HEK293 (cell line): ENCODE measurements around the gene WDR55.

Source experiments
- EGR2 ChIP-seq: fragments of 450-650 bp; formaldehyde crosslinking; IDR thresholded peaks from 2 replicates; pipeline ENCODE4 v1.5.1; 2016; ENCODE audit warnings: low read depth, missing biosample characterization, missing genetic modification characterization
- GLIS1 ChIP-seq: fragments of 450-650 bp; formaldehyde crosslinking; IDR thresholded peaks from 2 replicates; pipeline ENCODE4 v1.5.1; 2016; ENCODE audit warnings: missing biosample characterization, missing genetic modification characterization
- KLF16 ChIP-seq: fragments of 450-650 bp; formaldehyde crosslinking; IDR thresholded peaks from 2 replicates; pipeline ENCODE4 v1.5.1; 2017; ENCODE audit warnings: missing biosample characterization, missing genetic modification characterization
- KLF17 ChIP-seq: fragments of 450-650 bp; formaldehyde crosslinking; IDR thresholded peaks from 2 replicates; pipeline ENCODE4 v1.5.1; 2016; ENCODE audit warnings: missing biosample characterization, missing genetic modification characterization
- RBAK ChIP-seq: fragments of 450-650 bp; formaldehyde crosslinking; IDR thresholded peaks from 2 replicates; pipeline ENCODE4 v1.5.1; 2016; ENCODE audit warnings: missing biosample characterization, missing genetic modification characterization
- REPIN1 ChIP-seq: fragments of 450-650 bp; formaldehyde crosslinking; IDR thresholded peaks from 2 replicates; pipeline ENCODE4 v1.5.1; 2017; ENCODE audit warnings: missing biosample characterization, missing genetic modification characterization, low read depth
- SP3 ChIP-seq: fragments of 450-650 bp; formaldehyde crosslinking; IDR thresholded peaks from 2 replicates; pipeline ENCODE4 v1.5.1; 2016; ENCODE audit warnings: missing biosample characterization, missing genetic modification characterization
- ZBTB26 ChIP-seq: fragments of 450-650 bp; formaldehyde crosslinking; optimal IDR thresholded peaks from 2 replicates; pipeline ENCODE3; 2016; ENCODE audit warnings: missing biosample characterization, mild to moderate bottlenecking, missing genetic modification characterization
- ZEB2 ChIP-seq: fragments of 450-650 bp; formaldehyde crosslinking; IDR thresholded peaks from 2 replicates; pipeline ENCODE4 v1.5.1; 2016; ENCODE audit warnings: missing biosample characterization, missing genetic modification characterization
- ZNF184 ChIP-seq: fragments of 450-650 bp; IDR thresholded peaks from 2 replicates; pipeline ENCODE4 v1.5.1; 2018; ENCODE audit warnings: missing biosample characterization, mild to moderate bottlenecking, missing genetic modification characterization
- ZNF248 ChIP-seq: fragments of 450-650 bp; formaldehyde crosslinking; IDR thresholded peaks from 2 replicates; pipeline ENCODE4 v1.5.1; 2017; ENCODE audit warnings: missing biosample characterization, missing genetic modification characterization
- ZNF354C ChIP-seq: fragments of 450-650 bp; formaldehyde crosslinking; IDR thresholded peaks from 2 replicates; pipeline ENCODE4 v1.5.1; 2016; ENCODE audit warnings: missing biosample characterization, missing genetic modification characterization, low read depth, borderline replicate concordance
- ZNF398 ChIP-seq: fragments of 450-650 bp; formaldehyde crosslinking; IDR thresholded peaks from 2 replicates; pipeline ENCODE4 v1.5.1; 2017; ENCODE audit warnings: missing biosample characterization, missing genetic modification characterization
- ZNF449 ChIP-seq: fragments of 450-650 bp; formaldehyde crosslinking; IDR thresholded peaks from 2 replicates; pipeline ENCODE4 v1.5.1; 2017; ENCODE audit warnings: missing biosample characterization, mild to moderate bottlenecking, missing genetic modification characterization, moderate library complexity
- ZNF501 ChIP-seq: fragments of 450-650 bp; formaldehyde crosslinking; IDR thresholded peaks from 2 replicates; pipeline ENCODE4 v1.5.1; 2016; ENCODE audit warnings: missing biosample characterization, missing genetic modification characterization
- ZNF529 ChIP-seq: fragments of 450-650 bp; formaldehyde crosslinking; IDR thresholded peaks from 2 replicates; pipeline ENCODE4 v1.5.1; 2017; ENCODE audit warnings: missing genetic modification characterization, missing biosample characterization; ENCODE audit not compliant: insufficient replicate concordance
- ZNF549 ChIP-seq: fragments of 450-650 bp; IDR thresholded peaks from 2 replicates; pipeline ENCODE4 v1.5.1; 2018; ENCODE audit warnings: missing biosample characterization, missing genetic modification characterization, mild to moderate bottlenecking, inconsistent platforms, moderate library complexity
- ZNF558 ChIP-seq: fragments of 450-650 bp; formaldehyde crosslinking; IDR thresholded peaks from 2 replicates; pipeline ENCODE4 v1.5.1; 2016; ENCODE audit warnings: missing biosample characterization, missing genetic modification characterization
- ZSCAN4 ChIP-seq: fragments of 450-650 bp; formaldehyde crosslinking; IDR thresholded peaks from 2 replicates; pipeline ENCODE4 v1.5.1; 2017; ENCODE audit warnings: missing biosample characterization, missing genetic modification characterization
- TF ChIP-seq, protein P1 (sequence below): fragments of 450-650 bp; formaldehyde crosslinking; IDR thresholded peaks from 2 replicates; pipeline ENCODE4 v1.5.1; 2016; ENCODE audit warnings: missing biosample characterization, missing genetic modification characterization
- TF ChIP-seq, protein P2 (sequence below): fragments of 450-650 bp; formaldehyde crosslinking; IDR thresholded peaks from 2 replicates; pipeline ENCODE4 v1.5.1; 2016; ENCODE audit warnings: missing biosample characterization, missing genetic modification characterization
- TF ChIP-seq, protein P3 (sequence below): fragments of 450-650 bp; formaldehyde crosslinking; IDR thresholded peaks from 2 replicates; pipeline ENCODE4 v1.5.1; 2016; ENCODE audit warnings: missing biosample characterization, missing genetic modification characterization

Gene WDR55

DNA sequence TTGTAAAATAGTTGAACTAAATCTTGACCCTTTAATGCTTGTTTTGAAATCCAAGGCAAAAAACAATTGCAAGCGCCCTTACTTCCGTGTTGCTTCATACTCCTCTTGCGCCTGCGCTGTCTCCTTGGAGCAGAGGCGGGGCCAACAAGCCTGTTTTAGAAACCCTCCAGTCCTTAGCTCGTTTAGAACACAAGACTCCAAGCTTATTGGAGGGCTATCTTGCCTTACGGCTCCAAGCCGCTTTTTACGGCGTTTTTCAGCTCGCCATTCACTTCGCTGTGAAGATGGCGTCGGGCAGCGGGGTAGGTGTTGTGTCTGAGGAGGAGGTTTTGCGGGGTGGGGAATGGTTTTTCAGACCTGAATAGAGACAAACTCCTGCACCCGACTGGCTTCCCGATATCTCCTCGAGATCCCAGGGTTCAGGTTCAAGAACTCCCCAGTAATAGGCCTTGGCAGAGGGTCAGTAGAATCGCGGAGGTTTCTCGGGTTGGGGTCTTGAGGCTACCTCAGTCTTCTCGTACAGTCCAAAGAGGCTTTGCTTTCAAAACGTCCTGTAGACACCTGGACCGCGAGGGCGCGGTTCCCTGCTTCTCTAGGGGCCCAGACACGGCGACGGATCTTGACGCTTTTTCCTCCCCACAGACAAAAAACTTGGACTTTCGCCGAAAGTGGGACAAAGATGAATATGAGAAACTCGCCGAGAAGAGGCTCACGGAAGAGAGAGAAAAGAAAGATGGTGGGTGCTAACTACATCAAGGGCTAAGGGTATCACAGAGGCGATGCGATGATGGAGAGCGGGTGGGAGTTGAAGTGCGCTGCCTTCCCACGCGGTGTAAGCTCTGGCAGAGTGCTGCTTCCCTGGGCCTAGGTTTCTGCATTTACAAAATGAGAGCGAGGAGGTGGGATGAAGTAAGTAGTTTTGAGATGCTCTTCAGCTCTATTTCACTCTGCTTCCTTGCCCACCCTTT is 35.8 kb downstream of the WDR55 start, which contains the start of gene ZMAT2 (continued):
- TF ChIP-seq KLF17 = no peak
- no peak for TF ChIP-seq ZNF558 (tag by site-specific recombination)
- no peak for TF ChIP-seq ZSCAN4 (tag by site-specific recombination)
- TF ChIP-seq KLF16 = no peak
- TF ChIP-seq ZNF549 = no peak
- TF ChIP-seq RBAK = no peak
- TF ChIP-seq ZNF398 (tag by site-specific recombination) = no peak
- TF ChIP-seq ZNF501 (tag by site-specific recombination) = peak; percentile 81; the same call in 1 of the 2 replicates
- no peak for TF ChIP-seq ZNF354C (tag by site-specific recombination)
- TF ChIP-seq ZNF248 (tag by site-specific recombination) = no peak
- TF ChIP-seq ZNF184 (tag by site-specific recombination) = no peak
- no peak for TF ChIP-seq ZNF529 (tag by site-specific recombination)
- TF ChIP-seq, protein P1, sequence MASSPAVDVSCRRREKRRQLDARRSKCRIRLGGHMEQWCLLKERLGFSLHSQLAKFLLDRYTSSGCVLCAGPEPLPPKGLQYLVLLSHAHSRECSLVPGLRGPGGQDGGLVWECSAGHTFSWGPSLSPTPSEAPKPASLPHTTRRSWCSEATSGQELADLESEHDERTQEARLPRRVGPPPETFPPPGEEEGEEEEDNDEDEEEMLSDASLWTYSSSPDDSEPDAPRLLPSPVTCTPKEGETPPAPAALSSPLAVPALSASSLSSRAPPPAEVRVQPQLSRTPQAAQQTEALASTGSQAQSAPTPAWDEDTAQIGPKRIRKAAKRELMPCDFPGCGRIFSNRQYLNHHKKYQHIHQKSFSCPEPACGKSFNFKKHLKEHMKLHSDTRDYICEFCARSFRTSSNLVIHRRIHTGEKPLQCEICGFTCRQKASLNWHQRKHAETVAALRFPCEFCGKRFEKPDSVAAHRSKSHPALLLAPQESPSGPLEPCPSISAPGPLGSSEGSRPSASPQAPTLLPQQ (tag by site-specific recombination) = 0 out of 2 replicates have a peak, but pooled peaks have one; percentile 16
- TF ChIP-seq, protein P2, sequence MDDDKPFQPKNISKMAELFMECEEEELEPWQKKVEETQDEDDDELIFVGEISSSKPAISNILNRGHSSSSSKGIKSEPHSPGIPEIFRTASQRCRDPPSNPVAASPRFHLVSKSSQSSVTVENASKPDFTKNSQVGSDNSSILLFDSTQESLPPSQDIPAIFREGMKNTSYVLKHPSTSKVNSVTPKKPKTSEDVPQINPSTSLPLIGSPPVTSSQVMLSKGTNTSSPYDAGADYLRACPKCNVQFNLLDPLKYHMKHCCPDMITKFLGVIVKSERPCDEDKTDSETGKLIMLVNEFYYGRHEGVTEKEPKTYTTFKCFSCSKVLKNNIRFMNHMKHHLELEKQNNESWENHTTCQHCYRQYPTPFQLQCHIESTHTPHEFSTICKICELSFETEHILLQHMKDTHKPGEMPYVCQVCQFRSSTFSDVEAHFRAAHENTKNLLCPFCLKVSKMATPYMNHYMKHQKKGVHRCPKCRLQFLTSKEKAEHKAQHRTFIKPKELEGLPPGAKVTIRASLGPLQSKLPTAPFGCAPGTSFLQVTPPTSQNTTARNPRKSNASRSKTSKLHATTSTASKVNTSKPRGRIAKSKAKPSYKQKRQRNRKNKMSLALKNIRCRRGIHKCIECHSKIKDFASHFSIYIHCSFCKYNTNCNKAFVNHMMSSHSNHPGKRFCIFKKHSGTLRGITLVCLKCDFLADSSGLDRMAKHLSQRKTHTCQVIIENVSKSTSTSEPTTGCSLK = no peak
- peak; percentile 92 for TF ChIP-seq SP3 (tag by site-specific recombination)
- no peak for TF ChIP-seq GLIS1
- TF ChIP-seq EGR2 (tag by site-specific recombination) = peak; percentile 60; the same call in 1 of the 2 replicates
- no peak for TF ChIP-seq ZEB2 (tag by site-specific recombination)
- no peak for TF ChIP-seq ZNF449 (tag by site-specific recombination)
- TF ChIP-seq, protein P3, sequence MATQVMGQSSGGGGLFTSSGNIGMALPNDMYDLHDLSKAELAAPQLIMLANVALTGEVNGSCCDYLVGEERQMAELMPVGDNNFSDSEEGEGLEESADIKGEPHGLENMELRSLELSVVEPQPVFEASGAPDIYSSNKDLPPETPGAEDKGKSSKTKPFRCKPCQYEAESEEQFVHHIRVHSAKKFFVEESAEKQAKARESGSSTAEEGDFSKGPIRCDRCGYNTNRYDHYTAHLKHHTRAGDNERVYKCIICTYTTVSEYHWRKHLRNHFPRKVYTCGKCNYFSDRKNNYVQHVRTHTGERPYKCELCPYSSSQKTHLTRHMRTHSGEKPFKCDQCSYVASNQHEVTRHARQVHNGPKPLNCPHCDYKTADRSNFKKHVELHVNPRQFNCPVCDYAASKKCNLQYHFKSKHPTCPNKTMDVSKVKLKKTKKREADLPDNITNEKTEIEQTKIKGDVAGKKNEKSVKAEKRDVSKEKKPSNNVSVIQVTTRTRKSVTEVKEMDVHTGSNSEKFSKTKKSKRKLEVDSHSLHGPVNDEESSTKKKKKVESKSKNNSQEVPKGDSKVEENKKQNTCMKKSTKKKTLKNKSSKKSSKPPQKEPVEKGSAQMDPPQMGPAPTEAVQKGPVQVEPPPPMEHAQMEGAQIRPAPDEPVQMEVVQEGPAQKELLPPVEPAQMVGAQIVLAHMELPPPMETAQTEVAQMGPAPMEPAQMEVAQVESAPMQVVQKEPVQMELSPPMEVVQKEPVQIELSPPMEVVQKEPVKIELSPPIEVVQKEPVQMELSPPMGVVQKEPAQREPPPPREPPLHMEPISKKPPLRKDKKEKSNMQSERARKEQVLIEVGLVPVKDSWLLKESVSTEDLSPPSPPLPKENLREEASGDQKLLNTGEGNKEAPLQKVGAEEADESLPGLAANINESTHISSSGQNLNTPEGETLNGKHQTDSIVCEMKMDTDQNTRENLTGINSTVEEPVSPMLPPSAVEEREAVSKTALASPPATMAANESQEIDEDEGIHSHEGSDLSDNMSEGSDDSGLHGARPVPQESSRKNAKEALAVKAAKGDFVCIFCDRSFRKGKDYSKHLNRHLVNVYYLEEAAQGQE = no peak
- no peak for TF ChIP-seq REPIN1 (tag by site-specific recombination)
- TF ChIP-seq ZBTB26 = no peak
